Upper lobe of left lung (tissue), 6 donors: ENCODE data around the gene NME7. TPM values are rescaled to one million over a fixed set of nuclear protein-coding genes. Genes with fewer than 3 reads are reported as not detected.
A peak's percentile ranks its signal among the peaks of the same experiment; 100 is the strongest.
"Not testable (repeated sequence)": the region's sequence is repeated elsewhere in the genome, so short reads cannot be mapped to it uniquely, and the experiment has no call there.

Experiments
- ATAC-seq, 2 donors: fragments of 200-7000 bp; cut with Tn5 transposase; one replicate each; pipeline ENCODE4 v1.9.1; 2022; ENCODE audit warnings: mild to moderate bottlenecking in 2 of 2, moderate library complexity in 2 of 2; ENCODE audit not compliant: low FRiP score in 2 of 2
- DNase-seq, 2 donors: peaks; one replicate each; pipeline ENCODE4 v3.0.0-alpha.2; 2019 to 2020
- H3K27ac ChIP-seq, 4 donors: fragments of 200-600 bp; sonication (generic); one replicate each; pipeline ENCODE4 v1.5.1; 2016 to 2019
- H3K27me3 ChIP-seq, 4 donors: fragments of 200-600 bp; sonication (generic); one replicate each; pipeline ENCODE4 v1.5.1; 2017 to 2019
- H3K36me3 ChIP-seq, 4 donors: fragments of 200-600 bp; sonication (generic); one replicate each; pipeline ENCODE4 v1.5.1; 2016 to 2019
- H3K4me1 ChIP-seq, 4 donors: fragments of 200-600 bp; sonication (generic); one replicate each; pipeline ENCODE4 v1.5.1; 2018 to 2019
- H3K4me3 ChIP-seq, 4 donors: fragments of 200-600 bp; sonication (generic); one replicate each; pipeline ENCODE4 v1.5.1; 2017 to 2019; ENCODE audit warnings: mild to moderate bottlenecking in 2 of 4, moderate library complexity in 1 of 4
- H3K9me3 ChIP-seq, 4 donors: fragments of 200-600 bp; sonication (generic); one replicate each; pipeline ENCODE4 v1.5.1; 2018 to 2019
- CTCF ChIP-seq, 6 experiments: fragments of 450-650 bp in 4 of 6; fragments of 200-600 bp in 2 of 6; sonication (generic) in 2 of 6; IDR thresholded peaks; one replicate each; pipeline ENCODE4 v1.5.1; 2016 to 2019; ENCODE audit warnings: antibody characterized with exemption in 6 of 6
- EP300 ChIP-seq, 4 donors: sonication (generic); formaldehyde crosslinking; IDR thresholded peaks; one replicate each; pipeline ENCODE4 v1.5.1; 2017; ENCODE audit warnings: antibody characterized with exemption in 4 of 4, control low read depth in 2 of 4
- POLR2A ChIP-seq, 4 donors: fragments of 450-650 bp; IDR thresholded peaks; one replicate each; pipeline ENCODE4 v1.5.1; 2016 to 2017; ENCODE audit warnings: antibody characterized with exemption in 4 of 4, mild to moderate bottlenecking in 2 of 4
- POLR2AphosphoS5 ChIP-seq, 2 donors: sonication (generic); formaldehyde crosslinking; IDR thresholded peaks; one replicate each; pipeline ENCODE4 v1.5.1; 2017; ENCODE audit warnings: antibody characterized with exemption in 2 of 2
- WGBS, 2 donors: methylation state at CpG; one replicate each; pipeline ENCODE4 v1.1.5; 2017 to 2018; 5-methylcytosine and 5-hydroxymethylcytosine counted together
- total RNA-seq, 6 donors: library from RNA; depleted of rRNA in 4 of 6; stranded (reverse); fragments of >200 nt in 4 of 6; gene quantifications; one replicate each; pipeline versions ENCODE4 v1.1.0 to v1.2.1, GENCODE V29; 2016 to 2021
- donor health status: DM: no; HTN: no; CAD: no; lungs with moderate emphysema.
- donor health status: DM: no; HTN: yes; CAD: no; lungs with severe emphysema.

The NME7 gene
- total RNA-seq, 6 donors from 2014 or later, result 9.8 to 24.1 (median 12.1) TPM

GRCh38 chr1:169338617-169339016 lies 29.0 kb downstream of the NME7 start:
- Histone ChIP-seq H3K27ac (no peak overlapping the region), H3K9me3 (no peaks in the 10 kb centered on the region), H3K4me1 (no peaks in the 10 kb centered on the region), H3K4me3 (no peak overlapping the region), H3K36me3 (peaks cover 0 to 3% (median 0%) of the 10 kb centered on the region in 4 donors), H3K27me3 (no peaks in the 10 kb centered on the region)
- WGBS, 2 donors, result 37 to 50% methylated on average over 2 of the region's 2 CpGs
- TF ChIP-seq CTCF (IDR thresholded peaks at IDR 0.05), result no peak
- TF ChIP-seq EP300 (IDR thresholded peaks at IDR 0.05), result no peak
- TF ChIP-seq POLR2AphosphoS5 (IDR thresholded peaks at IDR 0.05), result no peak
- TF ChIP-seq POLR2A (IDR thresholded peaks at IDR 0.05), result no peak
- no peak for DNase-seq
- ATAC-seq, result no peak

DNA sequence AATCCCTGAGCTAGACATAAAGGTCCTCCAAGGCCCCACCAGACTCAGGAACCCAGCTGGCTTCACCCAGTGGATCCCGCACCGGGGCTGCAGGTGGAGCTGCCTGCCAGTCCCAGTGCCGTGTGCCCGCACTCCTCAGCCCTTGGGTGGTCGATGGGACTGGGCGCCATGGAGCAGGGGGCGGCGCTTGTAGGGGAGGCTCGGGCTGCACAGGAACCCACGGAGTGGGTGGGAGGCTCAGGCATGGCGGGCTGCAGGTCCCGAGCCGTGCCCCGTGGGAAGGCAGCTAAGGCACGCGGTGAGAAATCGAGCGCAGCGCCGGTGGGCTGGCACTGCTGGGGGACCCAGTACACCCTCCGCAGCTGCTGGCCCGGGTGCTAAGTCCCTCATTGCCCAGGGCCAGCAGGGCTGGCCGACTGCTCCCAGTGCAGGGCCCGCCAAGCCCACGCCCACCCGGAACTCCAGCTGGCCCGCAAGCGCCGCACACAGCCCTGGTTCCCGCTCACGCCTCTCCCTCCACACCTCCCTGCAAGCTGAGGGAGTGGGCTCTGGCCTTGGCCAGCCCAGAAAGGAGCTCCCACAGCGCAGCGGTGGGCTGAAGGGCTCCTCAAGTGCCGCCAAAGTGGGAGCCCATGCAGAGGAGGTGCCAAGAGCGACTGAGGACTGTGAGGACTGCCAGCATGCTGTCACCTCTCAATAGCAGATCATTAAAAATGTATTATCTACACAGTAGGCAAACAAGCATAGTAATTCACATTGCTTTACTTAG lies 30.5 kb downstream of the NME7 start:
- H3K9me3 ChIP-seq, H3K4me3 ChIP-seq, ATAC-seq, H3K27me3 ChIP-seq, H3K4me1 ChIP-seq, H3K36me3 ChIP-seq, H3K27ac ChIP-seq: not testable (repeated sequence)
- WGBS, 2 donors, result 95 to 96% methylated on average over 22 to 28 of the region's 35 CpGs
- DNase-seq, result peak in 1 of 2 donors; percentile 70

- not testable (repeated sequence) for H3K4me1 ChIP-seq, H3K27ac ChIP-seq, ATAC-seq, H3K27me3 ChIP-seq, H3K36me3 ChIP-seq, H3K9me3 ChIP-seq, DNase-seq, H3K4me3 ChIP-seq
- 92 to 93% methylated on average over 3 of the region's 3 CpGs for WGBS, 2 donors
These were observed 32.9 kb downstream of the NME7 start for GRCh38 chr1:169334727-169335126.

DNA sequence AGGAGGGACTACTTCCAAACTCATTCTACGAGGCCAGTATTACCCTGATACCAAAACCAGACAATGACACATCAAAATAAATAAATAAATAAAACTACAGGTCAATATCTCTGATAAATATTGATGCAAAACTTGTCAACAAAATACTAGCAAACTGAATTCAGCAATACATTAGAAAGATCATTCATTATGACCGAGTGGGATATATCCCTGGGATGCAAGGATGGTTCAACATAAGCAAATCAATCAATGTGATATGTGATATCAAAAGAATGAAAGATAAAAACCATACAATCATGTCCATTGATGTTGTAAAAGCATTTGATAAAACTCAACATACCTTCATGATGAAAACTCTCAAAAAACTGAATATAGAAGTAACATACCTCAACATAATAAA lies 36.7 kb downstream of the NME7 start:
- H3K27me3 ChIP-seq, result no peaks in the 10 kb centered on the region
- H3K36me3 ChIP-seq, result peaks cover 0 to 3% (median 0%) of the 10 kb centered on the region in 4 donors
- WGBS, 2 donors, result 93 to 95% methylated on average over 2 of the region's 2 CpGs
- no peak for TF ChIP-seq EP300 (IDR thresholded peaks at IDR 0.05)
- no peak for TF ChIP-seq CTCF (IDR thresholded peaks at IDR 0.05)
- no peak for TF ChIP-seq POLR2AphosphoS5 (IDR thresholded peaks at IDR 0.05)
- TF ChIP-seq POLR2A (IDR thresholded peaks at IDR 0.05), result no peak
- no peak overlapping the region for H3K27ac ChIP-seq
- DNase-seq, result no peak
- peaks cover 0 to 3% (median 0%) of the 10 kb centered on the region in 4 donors for H3K9me3 ChIP-seq
- no peak for ATAC-seq
- no peaks in the 10 kb centered on the region for H3K4me1 ChIP-seq
- no peak overlapping the region for H3K4me3 ChIP-seq

DNA sequence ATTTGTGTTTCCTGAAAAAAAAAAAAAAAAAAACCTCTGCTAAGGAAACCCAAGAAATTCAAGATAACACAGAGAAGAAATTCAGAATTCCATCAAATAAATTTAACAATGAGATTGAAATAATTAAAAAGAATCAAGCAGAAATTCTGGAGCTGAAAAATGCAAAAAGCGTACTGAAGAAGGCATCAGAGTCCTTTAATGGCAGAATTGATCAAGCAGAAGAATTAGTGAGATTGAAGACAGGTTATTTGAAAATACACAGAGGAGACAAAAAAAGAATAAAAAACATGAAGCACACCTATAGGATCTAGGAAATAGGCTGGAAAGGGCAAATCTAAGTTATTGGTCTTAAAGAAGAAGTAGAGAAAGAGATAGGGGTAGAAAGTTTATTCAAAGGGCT lies 38.2 kb downstream of the NME7 start:
- DNase-seq (no peak), ATAC-seq (no peak)
- H3K4me1 ChIP-seq, result no peaks in the 10 kb centered on the region
- H3K27ac ChIP-seq, result no peak overlapping the region
- TF ChIP-seq EP300 (IDR thresholded peaks at IDR 0.05) (no peak), POLR2AphosphoS5 (IDR thresholded peaks at IDR 0.05) (no peak), CTCF (IDR thresholded peaks at IDR 0.05) (no peak), POLR2A (IDR thresholded peaks at IDR 0.05) (no peak)
- H3K27me3 ChIP-seq, result no peaks in the 10 kb centered on the region
- H3K4me3 ChIP-seq, result no peak overlapping the region
- WGBS, 2 donors, result 95 to 98% methylated on average over 1 of the region's 1 CpG
- H3K36me3 ChIP-seq, result no peaks in the 10 kb centered on the region
- peaks cover 0 to 3% (median 0%) of the 10 kb centered on the region in 4 donors for H3K9me3 ChIP-seq

DNA sequence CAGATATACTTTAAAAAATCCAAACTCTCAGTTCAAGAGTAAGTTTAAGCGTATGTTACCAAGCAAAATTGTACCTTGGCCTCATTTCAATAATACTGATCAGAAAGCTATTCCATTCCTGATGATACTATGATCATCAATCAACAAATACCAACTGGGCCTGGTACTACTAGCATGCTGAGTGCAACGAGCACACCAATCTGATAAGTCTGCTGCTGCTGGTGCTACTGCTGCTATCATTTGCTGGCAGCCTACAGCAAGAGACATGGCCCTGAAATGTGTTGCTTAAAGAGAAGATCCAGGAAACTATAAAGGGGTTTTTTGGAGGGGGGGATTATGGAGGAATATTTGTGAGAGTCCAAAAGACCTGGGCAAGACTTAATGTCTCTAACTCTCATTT lies 39.7 kb downstream of the NME7 start:
- Histone ChIP-seq H3K9me3 (peaks cover 0 to 3% (median 0%) of the 10 kb centered on the region in 4 donors), H3K4me1 (no peaks in the 10 kb centered on the region), H3K27ac (no peak overlapping the region), H3K36me3 (peaks cover 0 to 3% (median 0%) of the 10 kb centered on the region in 4 donors), H3K4me3 (no peak overlapping the region), H3K27me3 (no peaks in the 10 kb centered on the region)
- 85 to 96% methylated on average over 2 of the region's 2 CpGs for WGBS, 2 donors
- no peak for TF ChIP-seq POLR2A (IDR thresholded peaks at IDR 0.05)
- TF ChIP-seq EP300 (IDR thresholded peaks at IDR 0.05), result no peak
- no peak for TF ChIP-seq POLR2AphosphoS5 (IDR thresholded peaks at IDR 0.05)
- TF ChIP-seq CTCF (IDR thresholded peaks at IDR 0.05), result no peak
- DNase-seq, result no peak
- ATAC-seq, result no peak
